Endometrium (tissue), 2 donors: ENCODE results near the gene HTD2.
"Not testable (repeated sequence)": the region's sequence is repeated elsewhere in the genome, so short reads cannot be mapped to it uniquely, and the experiment has no call there.

Source experiments
- FAIRE-seq: peaks from 2 replicates; lab custom pipeline; 2012; peaks lifted over from hg19 to GRCh38; lab: Jason Lieb, UNC
- donor health status: control.
- donor health status: control.

The HTD2 gene

GRCh38 chr3:58305882-58306711 lies at the start of gene HTD2, which contains the start of gene RPP14:
Gene HTD2 (plus strand): TSS chr3:58306520. CDS start chr3:58317614, 11,094 bp downstream.
Gene RPP14 (plus strand): TSS chr3:58306245. CDS start chr3:58310330, 4,085 bp downstream.
- peak; percentile 88 for FAIRE-seq

GRCh38 chr3:58258392-58259055 lies 47.8 kb upstream of the HTD2 start:
- FAIRE-seq = no peak

- FAIRE-seq = no peak
Observed at GRCh38 chr3:58260261-58260731, 46.0 kb upstream of the HTD2 start.

GRCh38 chr3:58260733-58261132 lies 45.6 kb upstream of the HTD2 start:
- FAIRE-seq = no peak

- no peak for FAIRE-seq
Observed at GRCh38 chr3:58261954-58262666, 44.2 kb upstream of the HTD2 start.

GRCh38 chr3:58266577-58266976 lies 39.7 kb upstream of the HTD2 start:
- FAIRE-seq = no peak

GRCh38 chr3:58267543-58267942 lies 38.8 kb upstream of the HTD2 start:
- FAIRE-seq = not testable (repeated sequence)

- FAIRE-seq = no peak
Observed at GRCh38 chr3:58269356-58269755, 37.0 kb upstream of the HTD2 start.

GRCh38 chr3:58270485-58270884 lies 35.8 kb upstream of the HTD2 start:
- no peak for FAIRE-seq

GRCh38 chr3:58271901-58272501 lies 34.3 kb upstream of the HTD2 start:
- no peak for FAIRE-seq

- no peak for FAIRE-seq
Observed at GRCh38 chr3:58272891-58273290, 33.4 kb upstream of the HTD2 start.

GRCh38 chr3:58273362-58273761 lies 33.0 kb upstream of the HTD2 start:
- not testable (repeated sequence) for FAIRE-seq

GRCh38 chr3:58274027-58274614 lies 32.2 kb upstream of the HTD2 start:
- FAIRE-seq = no peak

GRCh38 chr3:58281069-58281468 lies 25.3 kb upstream of the HTD2 start:
- no peak for FAIRE-seq

- no peak for FAIRE-seq
Observed at GRCh38 chr3:58285334-58285733, 21.0 kb upstream of the HTD2 start.

- no peak for FAIRE-seq
Observed at GRCh38 chr3:58287354-58287753, 19.0 kb upstream of the HTD2 start.

GRCh38 chr3:58288011-58288728 lies 18.1 kb upstream of the HTD2 start:
- FAIRE-seq = no peak

- not testable (repeated sequence) for FAIRE-seq
Observed at GRCh38 chr3:58288964-58289613, 17.2 kb upstream of the HTD2 start.

- FAIRE-seq = not testable (repeated sequence)
Observed at GRCh38 chr3:58290446-58290845, 15.9 kb upstream of the HTD2 start.

- no peak for FAIRE-seq
Observed at GRCh38 chr3:58291671-58292338, 14.5 kb upstream of the HTD2 start.
